ENCODE data around the gene PHTF2.

DNA sequence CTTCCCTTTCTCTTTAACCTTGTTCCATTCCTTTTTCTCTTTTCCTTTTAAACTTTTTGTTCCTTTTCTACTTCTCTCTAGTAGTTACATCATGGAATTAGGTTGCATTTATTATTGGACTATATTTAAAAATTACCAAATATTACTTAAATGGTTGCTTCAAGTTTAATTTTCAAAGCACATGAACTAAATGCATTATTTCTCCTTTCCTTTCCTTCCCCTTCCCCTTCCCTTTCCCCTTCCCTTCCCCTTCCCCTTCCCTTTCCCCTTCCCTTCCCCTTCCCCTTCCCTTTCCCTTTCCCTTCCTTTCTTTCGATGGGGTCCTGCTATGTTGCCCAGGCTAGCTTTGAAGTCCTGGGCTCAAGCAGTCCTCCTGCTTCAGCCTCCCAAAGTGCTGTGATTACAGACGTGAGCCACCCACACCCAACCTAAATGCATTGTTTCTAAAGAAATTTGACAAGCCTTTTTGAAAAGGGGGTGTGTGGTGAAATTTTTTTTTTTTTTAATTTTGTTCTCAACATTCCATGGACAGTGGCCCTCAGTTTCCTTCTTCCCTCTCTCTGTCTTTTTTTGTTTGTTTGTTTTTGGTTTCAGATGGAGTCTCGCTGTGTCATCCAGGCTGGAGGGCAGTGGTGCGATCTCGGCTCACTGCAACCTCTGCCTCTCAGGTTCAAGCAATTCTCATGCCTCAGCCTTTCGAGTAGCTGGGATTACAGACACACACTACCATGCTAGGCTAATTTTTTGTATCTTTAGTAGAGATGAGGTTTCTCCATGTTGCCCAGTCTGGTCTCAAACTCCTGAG is 31.6 kb upstream of the PHTF2 start:
- TF ChIP-seq, protein P1, sequence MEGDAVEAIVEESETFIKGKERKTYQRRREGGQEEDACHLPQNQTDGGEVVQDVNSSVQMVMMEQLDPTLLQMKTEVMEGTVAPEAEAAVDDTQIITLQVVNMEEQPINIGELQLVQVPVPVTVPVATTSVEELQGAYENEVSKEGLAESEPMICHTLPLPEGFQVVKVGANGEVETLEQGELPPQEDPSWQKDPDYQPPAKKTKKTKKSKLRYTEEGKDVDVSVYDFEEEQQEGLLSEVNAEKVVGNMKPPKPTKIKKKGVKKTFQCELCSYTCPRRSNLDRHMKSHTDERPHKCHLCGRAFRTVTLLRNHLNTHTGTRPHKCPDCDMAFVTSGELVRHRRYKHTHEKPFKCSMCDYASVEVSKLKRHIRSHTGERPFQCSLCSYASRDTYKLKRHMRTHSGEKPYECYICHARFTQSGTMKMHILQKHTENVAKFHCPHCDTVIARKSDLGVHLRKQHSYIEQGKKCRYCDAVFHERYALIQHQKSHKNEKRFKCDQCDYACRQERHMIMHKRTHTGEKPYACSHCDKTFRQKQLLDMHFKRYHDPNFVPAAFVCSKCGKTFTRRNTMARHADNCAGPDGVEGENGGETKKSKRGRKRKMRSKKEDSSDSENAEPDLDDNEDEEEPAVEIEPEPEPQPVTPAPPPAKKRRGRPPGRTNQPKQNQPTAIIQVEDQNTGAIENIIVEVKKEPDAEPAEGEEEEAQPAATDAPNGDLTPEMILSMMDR (IDR thresholded peaks at IDR 0.05), result no peak
- TF ChIP-seq POLR2A (IDR thresholded peaks at IDR 0.05), result no peak
